Measurements from ENCODE around the gene DPY19L1.
"Not testable (repeated sequence)": the region's sequence is repeated elsewhere in the genome, so short reads cannot be mapped to it uniquely, and the experiment has no call there.

The DPY19L1 gene

DNA sequence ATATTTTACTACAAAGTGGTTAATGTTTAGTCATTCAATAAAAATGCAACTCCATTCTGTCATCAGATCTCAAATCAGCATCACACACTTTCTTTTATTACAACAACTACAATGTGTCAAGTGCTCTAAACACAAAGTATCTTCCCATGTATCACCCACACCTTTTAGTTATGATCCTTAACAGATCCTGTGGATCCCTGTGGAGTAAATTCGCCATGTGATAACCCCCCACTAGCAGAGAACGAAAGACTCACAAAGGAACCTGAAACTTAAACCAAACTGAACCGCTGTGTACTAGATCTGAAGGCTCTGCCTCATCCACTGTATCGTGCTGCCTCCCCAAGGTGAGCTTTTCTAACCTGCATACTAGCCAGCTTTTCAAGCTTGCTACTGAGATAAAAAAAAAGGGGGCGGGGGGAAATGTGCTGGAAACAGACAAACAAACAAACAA, 1.7 kb downstream of the DPY19L1 start:
- DNase-seq (ENCODE audit: low read depth in 2 of 2) = no peak

- DNase-seq (ENCODE audit: low read depth in 2 of 2) = no peak
Observed at GRCh38 chr7:35032166-35032565, 5.1 kb downstream of the DPY19L1 start.

DNA sequence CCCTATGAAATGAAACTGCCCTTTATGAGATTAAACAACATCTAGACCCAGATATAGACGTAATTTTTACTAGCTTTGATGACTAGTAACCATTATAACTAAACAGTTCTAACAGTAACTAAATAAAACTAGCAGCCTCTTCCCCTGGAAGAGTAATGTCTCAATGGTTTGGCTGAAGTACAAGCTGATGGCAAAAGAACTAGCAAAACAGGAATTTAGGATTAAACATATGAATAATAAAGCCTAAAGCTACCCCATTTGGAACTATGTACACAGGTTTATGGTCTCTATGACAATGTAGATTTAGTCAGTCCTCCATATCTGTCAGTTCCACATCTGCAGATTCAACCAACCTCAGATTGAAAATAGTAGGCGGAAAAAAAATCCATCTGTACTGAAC, 6.4 kb downstream of the DPY19L1 start:
- no peak for DNase-seq (ENCODE audit: low read depth in 2 of 2)

DNA sequence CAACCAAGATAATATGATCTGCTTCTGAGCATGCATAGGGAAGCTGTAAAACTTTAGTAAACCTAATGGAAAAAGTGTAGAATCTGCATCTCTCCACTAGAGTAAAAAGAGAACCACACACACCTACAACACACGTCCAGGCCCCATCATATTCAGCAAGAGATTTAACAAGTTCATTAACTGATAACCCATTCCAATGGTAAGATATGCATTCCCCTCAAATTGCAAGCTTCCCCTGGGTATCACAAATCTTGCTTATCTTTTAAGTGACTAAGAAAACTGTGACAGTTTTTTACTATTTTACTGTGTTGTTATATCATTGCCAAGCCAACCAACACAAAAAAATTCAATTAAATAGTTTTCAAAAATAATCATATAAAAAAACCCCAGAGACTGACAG, 8.0 kb downstream of the DPY19L1 start:
- no peak for DNase-seq (ENCODE audit: low read depth in 2 of 2)

GRCh38 chr7:35026150-35026549, 11.1 kb downstream of the DPY19L1 start:
- DNase-seq (ENCODE audit: low read depth in 2 of 2) = no peak

DNA sequence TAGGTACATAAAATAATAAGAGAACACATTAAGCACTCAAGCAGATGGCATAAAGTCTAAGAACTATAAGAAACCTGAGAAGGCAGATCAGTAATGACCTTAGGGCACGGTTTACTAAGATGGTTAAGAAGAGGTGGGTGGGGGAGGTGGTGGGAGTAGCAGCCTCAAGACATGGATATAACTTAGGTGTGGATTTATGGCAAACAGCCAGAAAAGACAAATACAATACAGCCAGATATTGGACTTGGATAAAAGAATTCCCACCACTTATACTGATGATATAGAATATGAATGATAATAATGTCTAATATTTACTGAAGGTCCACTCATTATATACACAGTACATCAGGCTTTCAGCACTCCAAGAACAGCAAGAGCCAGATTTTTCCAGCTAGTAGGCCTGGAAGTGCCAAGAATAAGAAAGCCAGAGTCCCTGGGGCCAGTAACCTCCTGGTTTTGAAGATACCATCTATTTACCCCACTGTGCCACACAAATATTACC, 11.9 kb downstream of the DPY19L1 start:
- no peak for DNase-seq (ENCODE audit: low read depth in 2 of 2)

DNA sequence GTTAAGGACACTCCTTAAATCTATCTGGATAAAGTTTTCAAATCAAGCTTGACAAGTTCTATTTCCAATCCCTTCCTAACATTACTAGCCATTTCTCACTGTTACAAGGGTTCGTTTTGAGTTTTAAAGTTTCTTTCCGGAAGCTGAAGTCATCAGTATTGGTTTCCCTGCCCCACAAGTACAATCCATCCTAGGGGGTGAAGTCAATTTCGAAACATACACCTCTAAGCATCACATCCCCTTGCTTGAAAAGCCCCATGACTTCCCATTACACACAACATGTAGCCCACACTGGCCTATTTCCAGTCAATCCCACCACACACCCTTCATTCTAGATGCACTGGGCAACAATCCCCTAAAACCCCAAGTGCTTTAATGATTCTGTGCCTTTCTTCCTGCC, 13.0 kb downstream of the DPY19L1 start:
- DNase-seq (ENCODE audit: low read depth in 2 of 2) = no peak

- no peak for DNase-seq (ENCODE audit: low read depth in 2 of 2)
Observed at GRCh38 chr7:35022725-35023124, 14.6 kb downstream of the DPY19L1 start.

GRCh38 chr7:35021445-35021844, 15.8 kb downstream of the DPY19L1 start:
- no peak for DNase-seq (ENCODE audit: low read depth in 2 of 2)

- DNase-seq (ENCODE audit: low read depth in 2 of 2) = no peak
Observed at GRCh38 chr7:35019801-35020200, 17.5 kb downstream of the DPY19L1 start.

GRCh38 chr7:35019179-35019729, 18.0 kb downstream of the DPY19L1 start:
- no peak for DNase-seq (ENCODE audit: low read depth in 2 of 2)

DNA sequence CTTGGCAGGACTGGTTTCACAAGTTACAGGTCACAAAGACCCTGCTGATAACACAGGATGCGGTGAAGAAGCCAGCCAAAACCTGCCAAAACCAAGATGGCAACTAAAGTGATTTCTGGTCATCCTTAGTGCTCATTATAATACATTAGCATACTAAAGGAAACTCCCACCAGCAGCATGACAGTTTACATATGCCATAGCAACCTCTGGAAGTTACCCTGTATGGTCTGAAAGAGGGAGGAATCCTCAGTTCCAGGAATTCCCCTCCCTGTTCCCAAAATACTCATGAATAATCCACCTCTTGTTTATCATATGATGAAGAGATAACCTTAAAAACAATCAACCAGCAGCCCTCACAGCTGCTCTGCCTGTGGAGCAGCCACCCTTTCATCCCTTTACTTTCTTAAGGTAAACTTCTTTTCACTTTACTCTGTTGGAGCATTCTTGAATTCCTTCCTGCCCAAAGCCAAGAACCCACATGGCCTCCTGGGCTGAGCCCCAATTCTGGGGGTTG, 21.9 kb downstream of the DPY19L1 start:
- no peak for DNase-seq (ENCODE audit: low read depth in 2 of 2)

- no peak for DNase-seq (ENCODE audit: low read depth in 2 of 2)
Observed at GRCh38 chr7:35012160-35012559, 25.1 kb downstream of the DPY19L1 start.

GRCh38 chr7:35011085-35011484, 26.2 kb downstream of the DPY19L1 start:
- DNase-seq (ENCODE audit: low read depth in 2 of 2) = no peak

DNA sequence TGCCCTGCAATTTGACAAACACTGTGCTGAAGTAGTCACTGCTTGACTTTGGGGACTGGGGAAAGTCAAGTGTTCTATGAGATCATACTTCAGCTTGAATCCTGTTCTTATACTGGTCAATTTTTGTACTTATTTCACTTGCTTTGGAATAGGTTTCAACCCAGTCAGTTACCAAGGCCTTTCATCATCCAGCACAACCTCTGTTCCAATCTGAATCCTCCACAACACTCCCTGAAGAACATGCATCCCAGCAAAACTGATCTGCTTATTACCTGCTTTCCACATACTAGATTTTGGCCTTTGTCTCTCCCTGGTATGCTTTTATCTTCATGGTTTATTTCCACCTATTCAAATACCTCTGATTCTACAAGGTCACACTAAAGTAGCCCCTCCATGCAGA, 29.5 kb downstream of the DPY19L1 start:
- no peak for DNase-seq (ENCODE audit: low read depth in 2 of 2)

- no peak for DNase-seq (ENCODE audit: low read depth in 2 of 2)
Observed at GRCh38 chr7:35004531-35005095, 32.7 kb downstream of the DPY19L1 start.

DNA sequence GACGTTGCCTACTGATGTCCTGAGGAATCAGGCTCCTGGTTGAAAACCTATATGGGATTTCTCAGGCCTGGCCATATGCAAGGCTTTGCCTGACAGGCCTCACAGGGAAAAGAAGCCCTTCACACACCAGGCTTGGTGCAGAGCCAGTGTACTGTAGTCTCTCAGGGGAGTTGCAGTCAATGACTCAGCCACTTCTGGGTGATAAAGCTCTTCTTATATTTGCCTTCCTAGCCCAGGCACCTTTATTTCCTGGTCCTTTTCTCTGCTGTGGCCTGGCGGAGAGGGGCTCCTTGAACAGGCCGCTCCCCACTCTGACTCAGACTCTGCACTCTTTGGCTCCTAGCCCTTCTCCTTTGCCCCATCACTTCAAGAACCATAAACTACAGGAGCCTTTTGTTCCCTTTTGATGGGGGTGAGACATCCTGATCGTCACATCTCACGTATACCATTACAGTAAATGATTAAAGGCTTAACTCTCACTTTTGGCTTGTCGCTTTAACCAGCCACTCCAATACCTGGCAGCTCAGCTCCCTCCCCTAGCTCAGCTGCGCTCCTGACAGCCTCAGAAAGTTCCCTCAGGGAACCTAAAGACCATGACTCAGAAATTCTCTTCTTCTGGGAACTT, 33.5 kb downstream of the DPY19L1 start:
- DNase-seq (ENCODE audit: low read depth in 2 of 2) = peak; percentile 48 to 52

DNA sequence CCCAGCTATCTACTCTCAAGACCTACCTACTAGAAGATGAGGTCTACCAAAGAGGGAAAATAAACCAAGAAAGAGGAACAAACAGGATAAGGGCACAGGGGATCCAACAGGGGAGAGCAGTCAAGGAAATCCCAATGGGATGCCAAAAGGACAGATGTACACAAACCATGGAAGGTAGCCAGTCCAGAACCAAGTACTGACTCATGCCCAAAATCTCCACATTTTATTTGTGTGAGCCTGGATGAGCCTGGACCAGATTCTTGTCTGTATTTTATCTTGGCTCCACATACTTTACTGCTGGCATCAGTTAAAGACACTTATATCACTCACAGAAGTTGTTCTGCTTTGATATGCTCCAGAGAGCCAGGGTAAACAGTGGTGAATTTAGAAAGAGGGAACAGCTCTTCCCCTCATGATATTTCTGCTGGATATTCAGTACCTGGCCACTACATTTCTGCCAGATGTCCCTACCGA, 34.1 kb downstream of the DPY19L1 start:
- DNase-seq (ENCODE audit: low read depth in 2 of 2) = peak; percentile 25 to 31

DNA sequence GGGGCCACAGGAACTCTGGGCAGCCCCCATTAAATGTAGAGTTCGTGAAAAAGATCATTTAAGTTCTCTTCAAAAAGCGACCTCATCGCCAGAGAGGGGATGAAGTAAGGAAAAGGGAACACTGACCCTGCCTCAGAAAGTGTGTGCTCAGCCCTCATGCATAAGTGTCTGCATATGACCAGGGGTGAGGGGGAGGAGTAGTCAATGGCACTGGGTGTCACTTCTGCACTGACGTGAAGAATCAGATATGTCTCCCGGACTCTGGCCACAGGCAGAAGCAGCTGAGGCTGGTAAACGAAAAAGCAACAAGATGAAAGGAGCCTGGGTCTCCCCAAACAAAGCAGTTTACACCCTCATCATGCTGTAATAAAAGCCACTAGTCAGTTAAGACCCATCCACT, 39.0 kb downstream of the DPY19L1 start:
- not testable (repeated sequence) for DNase-seq (ENCODE audit: low read depth in 2 of 2)

GRCh38 chr7:34996423-34997090, 40.7 kb downstream of the DPY19L1 start:
- DNase-seq (ENCODE audit: low read depth in 2 of 2) = not testable (repeated sequence)

- DNase-seq (ENCODE audit: low read depth in 2 of 2) = no peak
Observed at GRCh38 chr7:34995757-34996156, 41.5 kb downstream of the DPY19L1 start.
